ENCODE data around the gene SHROOM2.

Gene SHROOM2

GRCh38 chrX:9903146-9903545 lies 116.9 kb downstream of the SHROOM2 start:
- no peak for DNase-seq

- DNase-seq, result no peak
Observed at GRCh38 chrX:9905288-9905687, 119.1 kb downstream of the SHROOM2 start.

- DNase-seq, result no peak
Observed at GRCh38 chrX:9905721-9906120, 119.5 kb downstream of the SHROOM2 start.

- DNase-seq, result no peak
Observed at GRCh38 chrX:9906919-9907318, 120.7 kb downstream of the SHROOM2 start.

- DNase-seq, result no peak
Observed at GRCh38 chrX:9907645-9908387, 121.6 kb downstream of the SHROOM2 start.

- no peak for DNase-seq
Observed at GRCh38 chrX:9909254-9909653, 123.0 kb downstream of the SHROOM2 start.

GRCh38 chrX:9911487-9911886 lies 125.3 kb downstream of the SHROOM2 start:
- DNase-seq, result no peak

GRCh38 chrX:9912351-9913145 lies 126.3 kb downstream of the SHROOM2 start:
- DNase-seq, result no peak

GRCh38 chrX:9913146-9913433 lies 126.9 kb downstream of the SHROOM2 start:
- no peak for DNase-seq

- DNase-seq, result no peak
Observed at GRCh38 chrX:9917861-9918260, 131.6 kb downstream of the SHROOM2 start.

GRCh38 chrX:9919632-9920172 lies 133.5 kb downstream of the SHROOM2 start:
- no peak for DNase-seq

GRCh38 chrX:9921407-9921806 lies 135.2 kb downstream of the SHROOM2 start:
- no peak for DNase-seq

GRCh38 chrX:9923357-9923756 lies 137.1 kb downstream of the SHROOM2 start:
- DNase-seq, result no peak

- DNase-seq, result no peak
Observed at GRCh38 chrX:9926002-9926401, 139.8 kb downstream of the SHROOM2 start.

- no peak for DNase-seq
Observed at GRCh38 chrX:9927698-9928482, 141.7 kb downstream of the SHROOM2 start.

- DNase-seq, result no peak
Observed at GRCh38 chrX:9935436-9935835, 149.2 kb downstream of the SHROOM2 start.

GRCh38 chrX:9937761-9938160 lies 151.5 kb downstream of the SHROOM2 start:
- no peak for DNase-seq

GRCh38 chrX:9938516-9938915 lies 152.3 kb downstream of the SHROOM2 start:
- no peak for DNase-seq

- no peak for DNase-seq
Observed at GRCh38 chrX:9940421-9940820, 154.2 kb downstream of the SHROOM2 start.

GRCh38 chrX:9942086-9942485 lies 155.9 kb downstream of the SHROOM2 start:
- DNase-seq, result peak; percentile 23

GRCh38 chrX:9943420-9943819 lies 157.2 kb downstream of the SHROOM2 start:
- no peak for DNase-seq

- no peak for DNase-seq
Observed at GRCh38 chrX:9947131-9947794, 161.0 kb downstream of the SHROOM2 start.

GRCh38 chrX:9948406-9948805 lies 162.2 kb downstream of the SHROOM2 start:
- no peak for DNase-seq

All from hematopoietic multipotent progenitor cell treated with erythropoietin and hydrocortisone succinate and interleukin-3 and kit ligand, for 6 days (in vitro differentiated cells).